GM06990 (cell line): ENCODE measurements around the gene LY86.

Experiments used
- DNase-seq: peaks from one replicate; pipeline ENCODE4 v3.0.0-alpha.2; 2011; ENCODE audit not compliant: insufficient read length; ENCODE audit errors: extremely low read depth
- H3K27me3 ChIP-seq: replicated peaks from 2 replicates; pipeline ENCODE4 v1.6.0; 2011; ENCODE audit warnings: low read length; ENCODE audit not compliant: control insufficient read depth, insufficient read depth
- H3K36me3 ChIP-seq: 2 replicates; pipeline ENCODE4 v1.5.1; 2011; ENCODE audit warnings: low read length; ENCODE audit not compliant: control insufficient read depth, insufficient read depth
- H3K4me3 ChIP-seq: replicated peaks from 2 replicates; pipeline ENCODE4 v1.5.1; 2011; ENCODE audit warnings: low read depth, mild to moderate bottlenecking, control low read depth, low read length
- CTCF ChIP-seq: IDR thresholded peaks from 2 replicates; pipeline ENCODE4 v1.5.1; 2011; ENCODE audit warnings: low read length, control low read depth, mild to moderate bottlenecking, inconsistent platforms; ENCODE audit not compliant: insufficient read depth, poor library complexity, severe bottlenecking

The LY86 gene

GRCh38 chr6:6593867-6594468 lies 5.4 kb downstream of the LY86 start:
- no peak for TF ChIP-seq CTCF
- H3K36me3 ChIP-seq = peaks cover 8% of the 10 kb centered on the region
- H3K4me3 ChIP-seq = no peak overlapping the region
- no peak for DNase-seq
- no peaks in the 10 kb centered on the region for H3K27me3 ChIP-seq

GRCh38 chr6:6595025-6595424 lies 6.5 kb downstream of the LY86 start:
- no peak for TF ChIP-seq CTCF
- no peak overlapping the region for H3K4me3 ChIP-seq
- DNase-seq = no peak
- no peaks in the 10 kb centered on the region for H3K27me3 ChIP-seq
- H3K36me3 ChIP-seq = peaks cover 11% of the 10 kb centered on the region

GRCh38 chr6:6595952-6596351 lies 7.4 kb downstream of the LY86 start:
- no peak for DNase-seq
- TF ChIP-seq CTCF = no peak
- H3K4me3 ChIP-seq = no peak overlapping the region
- H3K27me3 ChIP-seq = no peaks in the 10 kb centered on the region
- peaks cover 13% of the 10 kb centered on the region for H3K36me3 ChIP-seq

GRCh38 chr6:6596529-6597328 lies 8.2 kb downstream of the LY86 start:
- Histone ChIP-seq H3K36me3 (peaks cover 16% of the 10 kb centered on the region), H3K4me3 (no peak overlapping the region), H3K27me3 (no peaks in the 10 kb centered on the region)
- TF ChIP-seq CTCF = no peak
- no peak for DNase-seq

- Histone ChIP-seq H3K4me3 (no peak overlapping the region), H3K27me3 (no peaks in the 10 kb centered on the region), H3K36me3 (peaks cover 16% of the 10 kb centered on the region)
- no peak for DNase-seq
- no peak for TF ChIP-seq CTCF
These were observed 9.2 kb downstream of the LY86 start for GRCh38 chr6:6597682-6598081.
